A172 (cell line): ENCODE results near the gene SLC25A27. TPM values are rescaled to one million over a fixed set of nuclear protein-coding genes. Genes with fewer than 3 reads are reported as not detected.
A peak's percentile ranks its signal among the peaks of the same experiment; 100 is the strongest.

ENCODE experiments used
- DNase-seq: peaks from one replicate; pipeline ENCODE4 v3.0.0-alpha.2; 2015; ENCODE audit warnings: low spot score
- total RNA-seq: library from RNA; depleted of rRNA; stranded (reverse); fragments of >200 nt; shearing (Covaris generic); gene quantifications from 2 replicates; pipeline ENCODE4 v1.2.3, GENCODE V29; 2014; rRNA removed

The SLC25A27 gene
- total RNA-seq, 1 experiment from 2014 or later, result 2.9 TPM

- DNase-seq, result no peak
These were observed 62.4 kb downstream of the SLC25A27 start for GRCh38 chr6:46715141-46715540.

- peak; percentile 14 for DNase-seq
These were observed 66.3 kb downstream of the SLC25A27 start for GRCh38 chr6:46719099-46719498.

- DNase-seq, result no peak
These were observed 67.6 kb downstream of the SLC25A27 start for GRCh38 chr6:46720401-46720800.

Other genes with a start within 250 kb of the SLC25A27 start
- 0.22 TPM in 1 of 2 replicates, not detected in the other for gene RCAN2, start 161.5 kb upstream of the SLC25A27 start, total RNA-seq
- not detected in 2 replicates for gene CYP39A1, start 157 bp upstream of the SLC25A27 start, total RNA-seq
- gene TDRD6, start 34.9 kb downstream of the SLC25A27 start, total RNA-seq, result not detected in 2 replicates
- gene PLA2G7, start 82.4 kb downstream of the SLC25A27 start, total RNA-seq, result not detected in 2 replicates
- not detected in 2 replicates for gene ANKRD66, start 94.0 kb downstream of the SLC25A27 start, total RNA-seq
- gene MEP1A, start 140.4 kb downstream of the SLC25A27 start, total RNA-seq, result not detected in 2 replicates